Ovary (tissue), 3 donors: ENCODE data around the gene AFAP1L1.

Experiments
- CTCF ChIP-seq, 3 donors: fragments of 450-650 bp in 2 of 3; fragments of 200-600 bp in 1 of 3; IDR thresholded peaks; one replicate each; pipeline versions ENCODE4 v1.5.1 to v1.8.0; 2016 to 2022; ENCODE audit warnings: antibody characterized with exemption in 3 of 3, mild to moderate bottlenecking in 1 of 3
- EP300 ChIP-seq: sonication (generic); formaldehyde crosslinking; IDR thresholded peaks from one replicate; pipeline ENCODE4 v1.6.1; 2017; ENCODE audit warnings: antibody characterized with exemption
- POLR2A ChIP-seq: fragments of 450-650 bp; IDR thresholded peaks from one replicate; pipeline ENCODE4 v1.6.1; 2017; ENCODE audit warnings: antibody characterized with exemption, mild to moderate bottlenecking, moderate library complexity
- donor health status: DM: no; HTN: no; CAD: no.

- TF ChIP-seq CTCF (IDR thresholded peaks at IDR 0.05) (no peak), EP300 (no peak), POLR2A (no peak)
Observed at GRCh38 chr5:149280124-149280523, 8.5 kb downstream of the AFAP1L1 start.
